Measurements from ENCODE around the gene PLXNB1.

DNA sequence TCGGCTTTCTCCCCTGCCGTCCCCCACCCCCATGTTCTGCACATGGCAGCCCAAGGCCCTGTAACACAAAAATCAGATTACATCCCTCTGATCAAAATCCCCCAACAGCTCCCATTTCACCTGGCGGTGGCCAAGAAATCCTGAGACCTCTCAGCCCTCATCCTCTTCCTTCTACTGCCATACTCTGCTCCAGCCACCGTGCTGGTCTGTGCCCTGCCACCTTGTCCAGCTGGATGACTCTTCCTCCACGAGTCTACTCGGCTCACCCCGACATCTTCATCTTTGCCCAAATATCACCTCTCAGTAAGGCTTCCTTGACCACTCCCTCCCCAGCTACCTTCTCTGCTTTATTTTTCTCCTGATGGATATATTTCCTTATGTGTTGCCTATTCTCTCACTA, 7.0 kb upstream of the PLXNB1 start:
- TF ChIP-seq POLR2AphosphoS5 (IDR thresholded peaks at IDR 0.05; ENCODE audit: borderline replicate concordance, low read depth, low read length) (no peak), EZH2 (IDR thresholded peaks at IDR 0.05) (no peak), FOXP2 (optimal IDR thresholded peaks at IDR 0.05; ENCODE audit: control extremely low read depth, extremely low read length, insufficient read depth) (no peak)
